ENCODE measurements around the gene ANKRD45. TPM values are rescaled to one million over a fixed set of nuclear protein-coding genes. Genes with fewer than 3 reads are reported as not detected.

The ANKRD45 gene
- total and polyA plus RNA-seq, 2 of the 8 experiments (the other 6 are each of a cell fraction or from before 2014, with no cell fraction given), result 0.41 to 2.8 TPM

GRCh38 chr1:173669491-173669941 is at the start of gene ANKRD45 (continued):
- peak; percentile 78 for TF ChIP-seq KDM4A (IDR thresholded peaks at IDR 0.05; ENCODE audit: low read depth, low read length, severe bottlenecking)
- TF ChIP-seq CHD2 (IDR thresholded peaks at IDR 0.05; ENCODE audit: low read length), result no peak
- TF ChIP-seq ZNF274 (IDR thresholded peaks at IDR 0.05; ENCODE audit: borderline replicate concordance, extremely low read depth, low read length), result no peak
- no peak for TF ChIP-seq JUN (IDR thresholded peaks at IDR 0.05; ENCODE audit: low read depth, low read length)
- 0 out of 4 replicates have a peak, but pooled peaks of 1 of the 2 experiments have one; percentile 35 for TF ChIP-seq HDAC2 (IDR thresholded peaks at IDR 0.05; ENCODE audit: borderline replicate concordance in 1 of 2, low read depth in 2 of 2, low read length in 2 of 2)
- no peak for TF ChIP-seq TAF7 (optimal IDR thresholded peaks at IDR 0.05; ENCODE audit: borderline replicate concordance, low read depth, low read length)
- no peak; the same call in 1 of the 2 replicates for TF ChIP-seq PHF8 (conservative IDR thresholded peaks at IDR 0.05; ENCODE audit: low read depth, low read length)
- TF ChIP-seq GTF2F1 (IDR thresholded peaks at IDR 0.05; ENCODE audit: borderline replicate concordance, low read depth, low read length), result no peak
- TF ChIP-seq ATF2 (IDR thresholded peaks at IDR 0.05; ENCODE audit: low read length), result no peak
- no peak for TF ChIP-seq RNF2 (IDR thresholded peaks at IDR 0.05; ENCODE audit: borderline replicate concordance, low read depth, low read length, missing control alignments, poor library complexity, severe bottlenecking)
- TF ChIP-seq CBX5 (IDR thresholded peaks at IDR 0.05; ENCODE audit: low read depth, low read length), result no peak
- TF ChIP-seq ASH2L (IDR thresholded peaks at IDR 0.05; ENCODE audit: low read length), result peak; percentile 84
- TF ChIP-seq RFX5 (IDR thresholded peaks at IDR 0.05; ENCODE audit: borderline replicate concordance, low read depth, low read length), result no peak
- 0 out of 2 replicates have a peak, but pooled peaks have one; percentile 37 for TF ChIP-seq YY1 (IDR thresholded peaks at IDR 0.05; ENCODE audit: low read depth, low read length)
- peak in 2 of 3 experiments; percentile 25 to 29; a peak in 3 of 4 replicates for TF ChIP-seq CTCF (IDR thresholded peaks at IDR 0.05; ENCODE audit: control extremely low read depth in 1 of 3, insufficient read depth in 1 of 3, low read depth in 1 of 3, low read length in 3 of 3)
- no peak for TF ChIP-seq CHD1 (IDR thresholded peaks at IDR 0.05; ENCODE audit: low read depth, low read length)
- TF ChIP-seq TBP (IDR thresholded peaks at IDR 0.05; ENCODE audit: low read depth, low read length), result 0 out of 2 replicates have a peak, but pooled peaks have one; percentile 38
- TF ChIP-seq RAD21 (IDR thresholded peaks at IDR 0.05 in 1 of 2, conservative IDR thresholded peaks at IDR 0.05 in 1 of 2; ENCODE audit: low read depth in 2 of 2, low read length in 2 of 2), result peak; percentile 41 to 51
- no peak for TF ChIP-seq SIRT6 (IDR thresholded peaks at IDR 0.05; ENCODE audit: low read length)
